Stimulated activated CD8-positive, alpha-beta memory T cell treated with anti-CD3 and anti-CD28 coated beads, Interleukin-7, amount 100 ng/mL, for 4 hours (primary cell): ENCODE data around the gene GOT2.
A peak's percentile ranks its signal among the peaks of the same experiment; 100 is the strongest.
"Not testable (repeated sequence)": the region's sequence is repeated elsewhere in the genome, so short reads cannot be mapped to it uniquely, and the experiment has no call there.

Experiments
- DNase-seq, 2 donors: peaks; one replicate each; pipeline ENCODE4 v3.0.0-alpha.2; 2020; ENCODE audit warnings: low read depth in 2 of 2

The GOT2 gene

DNA sequence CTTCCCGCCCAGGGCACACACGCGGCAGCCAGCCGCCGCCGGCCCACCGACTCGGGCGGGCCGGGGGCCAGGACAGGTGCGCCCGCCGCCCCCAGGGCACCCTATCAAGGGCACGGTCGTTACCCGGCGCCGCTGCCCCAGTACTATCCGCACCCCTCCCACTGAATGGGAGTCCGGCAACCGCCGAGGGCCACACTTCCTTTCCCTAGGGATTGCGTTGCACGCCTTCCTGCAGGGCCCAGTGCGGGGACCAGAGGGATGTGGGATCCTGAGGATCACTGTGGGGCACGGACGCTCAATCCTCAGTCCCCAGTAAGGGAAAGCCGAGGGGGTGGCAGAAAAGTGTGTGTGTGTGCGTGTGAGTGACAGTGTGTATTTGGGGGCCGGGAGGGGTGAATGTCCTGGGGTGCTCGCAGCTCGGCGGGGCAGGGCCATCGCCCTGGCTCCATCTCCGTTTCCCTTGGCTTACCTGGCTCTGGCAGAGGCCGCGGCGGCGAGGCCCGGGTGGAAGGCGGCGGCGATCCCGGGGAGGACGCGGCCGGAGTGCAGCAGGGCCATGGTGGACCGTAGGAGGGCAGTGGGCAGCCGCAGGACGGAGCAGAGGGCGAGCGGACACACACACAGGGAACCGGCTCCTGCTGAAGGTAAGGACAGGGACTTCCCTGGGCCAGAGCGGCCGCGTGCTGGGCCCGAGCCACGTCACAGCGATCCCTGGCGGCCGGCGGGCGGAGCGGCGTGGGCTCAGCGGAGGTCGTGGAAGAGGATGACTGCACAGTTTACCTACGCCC, at the start of gene GOT2:
GOT2 (minus strand) TSS at position 646 of the 788 bp plus-strand sequence; CDS start at position 558, 88 bp downstream.
- DNase-seq = peak; percentile 54 to 76

DNA sequence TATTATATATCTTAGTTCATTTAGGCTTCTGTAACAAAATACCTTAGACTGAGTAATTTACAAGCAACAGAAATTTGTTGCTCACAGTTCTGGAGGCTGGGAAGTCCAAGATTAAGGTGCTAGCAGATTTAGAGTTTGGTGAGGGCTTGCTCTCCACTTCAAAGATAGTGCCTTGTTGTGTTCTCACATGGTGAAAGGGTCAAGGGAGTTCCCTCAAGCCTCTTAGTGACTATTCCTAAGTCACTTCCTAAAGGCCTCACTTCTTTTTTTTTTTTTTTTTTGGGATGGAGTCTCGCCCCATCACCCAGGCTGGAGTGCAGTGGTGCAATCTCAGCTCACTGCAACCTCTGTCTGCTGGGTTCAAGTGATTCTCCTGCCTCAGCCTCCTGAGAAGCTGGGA, 45.2 kb upstream of the GOT2 start:
- not testable (repeated sequence) for DNase-seq

DNA sequence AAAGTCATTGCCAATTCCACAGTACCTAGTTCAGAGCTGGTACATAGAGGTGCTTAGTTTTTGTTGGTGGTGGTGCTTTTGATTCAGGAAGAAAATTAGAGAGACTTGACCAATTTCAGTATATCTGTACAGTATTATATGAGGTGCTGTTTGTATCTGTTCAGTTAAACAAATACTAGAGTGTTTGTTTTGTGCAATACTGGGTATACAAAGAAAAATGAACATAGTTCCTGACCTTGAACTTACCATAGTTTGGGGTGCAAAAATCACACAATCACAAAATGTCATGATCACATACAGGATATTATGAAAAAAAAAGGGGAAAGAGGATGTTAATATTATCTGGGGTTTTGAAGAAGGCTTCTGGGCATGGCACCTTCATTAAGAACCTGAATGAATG, 39.8 kb upstream of the GOT2 start:
- DNase-seq = no peak

GRCh38 chr16:58768145-58768544, 34.0 kb upstream of the GOT2 start:
- DNase-seq = no peak

GRCh38 chr16:58767581-58767980, 33.5 kb upstream of the GOT2 start:
- no peak for DNase-seq

DNA sequence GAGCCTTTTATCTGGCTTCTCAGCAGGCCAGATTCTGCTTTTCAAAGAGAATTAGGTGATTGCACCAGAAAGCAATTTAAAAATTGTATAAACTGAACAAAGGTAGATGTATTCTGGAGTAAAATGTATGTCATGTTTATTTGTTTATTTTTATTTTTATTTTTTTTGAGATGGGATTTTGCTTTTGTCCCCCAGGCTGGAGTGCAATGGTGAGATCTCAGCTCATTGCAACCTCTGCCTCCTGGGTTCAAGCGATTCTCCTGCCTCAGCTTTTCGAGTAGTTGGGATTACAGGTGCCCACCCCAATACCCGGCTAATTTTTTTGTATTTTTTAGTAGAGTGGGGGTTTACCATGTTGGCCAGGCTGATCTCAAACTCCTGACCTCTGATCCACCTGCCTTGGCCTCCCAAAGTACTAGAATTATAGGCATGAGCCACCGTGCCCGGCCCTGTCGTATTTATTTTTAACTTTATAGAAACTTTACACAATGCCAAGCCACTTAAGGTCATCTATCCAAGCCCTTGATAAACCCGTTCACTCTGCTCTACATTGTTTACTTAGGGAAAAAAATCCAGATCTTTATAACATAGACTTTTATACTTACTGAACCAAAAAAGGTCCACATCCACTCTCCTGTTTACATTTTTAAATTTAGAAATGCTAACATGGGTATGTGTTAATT, 22.7 kb upstream of the GOT2 start:
- DNase-seq = no peak

GRCh38 chr16:58755989-58756649, 22.0 kb upstream of the GOT2 start:
- DNase-seq = peak; percentile 57 to 60

GRCh38 chr16:58753711-58754134, 19.6 kb upstream of the GOT2 start:
- no peak for DNase-seq

GRCh38 chr16:58744497-58744896, 10.4 kb upstream of the GOT2 start:
- DNase-seq = no peak

GRCh38 chr16:58741976-58742375, 7.9 kb upstream of the GOT2 start:
- DNase-seq = no peak

- DNase-seq = no peak
Observed at GRCh38 chr16:58741166-58741565, 7.0 kb upstream of the GOT2 start.

DNA sequence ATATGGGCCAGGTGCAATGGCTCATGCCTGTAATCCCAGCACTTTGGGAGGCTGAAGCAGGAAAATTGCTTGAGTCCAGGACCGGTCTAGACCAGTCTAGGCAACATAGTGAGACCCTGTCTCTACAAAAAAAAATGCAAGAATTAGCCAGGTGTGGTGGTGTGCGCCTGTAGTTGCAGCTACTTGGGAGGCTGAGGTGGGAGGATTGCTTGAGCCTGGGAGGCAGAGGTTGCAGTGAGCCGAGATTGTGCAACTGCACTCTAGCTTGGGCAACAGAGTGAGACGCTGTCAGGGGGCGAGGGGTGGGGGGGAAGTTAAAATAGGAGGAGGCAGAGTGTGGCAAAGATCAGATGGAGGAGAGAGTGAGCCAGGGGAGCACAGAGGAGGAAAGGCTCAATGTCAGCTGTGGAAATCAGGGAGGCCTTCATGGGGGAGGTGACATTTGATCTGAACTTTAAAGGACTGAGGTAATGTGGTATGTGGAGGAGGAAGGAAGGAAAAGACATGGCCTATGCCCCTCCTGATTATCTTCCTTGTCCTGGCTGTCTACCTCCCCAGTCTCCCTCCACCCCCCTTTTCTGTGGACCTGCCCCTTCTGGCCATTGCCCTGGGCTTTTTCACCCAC, 4.7 kb upstream of the GOT2 start:
- DNase-seq = no peak

- DNase-seq = not testable (repeated sequence)
Observed at GRCh38 chr16:58736341-58736740, 2.2 kb upstream of the GOT2 start.

- DNase-seq = no peak
Observed at GRCh38 chr16:58734459-58734787, 307 bp upstream of the GOT2 start.

DNA sequence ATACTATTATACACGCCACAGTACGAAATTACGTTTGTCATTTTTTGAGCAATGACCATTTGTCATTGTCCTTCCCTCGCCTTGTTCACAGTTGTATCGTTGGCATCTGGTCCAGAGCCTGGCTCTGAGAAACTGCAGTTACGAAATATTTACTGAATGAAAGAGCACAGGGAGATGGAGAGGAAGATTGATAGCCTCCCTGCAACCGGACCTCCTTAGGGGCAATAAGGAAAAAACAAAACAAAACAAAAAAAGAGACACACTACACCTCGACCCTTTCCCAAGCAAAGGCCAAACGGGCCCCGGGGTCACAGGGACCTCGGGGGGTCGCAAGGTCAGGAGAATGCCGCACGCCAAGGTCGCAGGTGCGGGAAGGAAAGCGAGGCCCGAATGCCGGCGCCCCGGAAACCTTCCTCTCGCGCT, 857 bp downstream of the GOT2 start:
- no peak for DNase-seq

GRCh38 chr16:58732545-58733247, 1.4 kb downstream of the GOT2 start:
- no peak for DNase-seq

- DNase-seq = no peak
Observed at GRCh38 chr16:58730724-58731370, 3.3 kb downstream of the GOT2 start.

GRCh38 chr16:58727796-58728568, 6.1 kb downstream of the GOT2 start:
- DNase-seq = no peak

GRCh38 chr16:58727028-58727781, 6.9 kb downstream of the GOT2 start:
- DNase-seq = no peak

DNA sequence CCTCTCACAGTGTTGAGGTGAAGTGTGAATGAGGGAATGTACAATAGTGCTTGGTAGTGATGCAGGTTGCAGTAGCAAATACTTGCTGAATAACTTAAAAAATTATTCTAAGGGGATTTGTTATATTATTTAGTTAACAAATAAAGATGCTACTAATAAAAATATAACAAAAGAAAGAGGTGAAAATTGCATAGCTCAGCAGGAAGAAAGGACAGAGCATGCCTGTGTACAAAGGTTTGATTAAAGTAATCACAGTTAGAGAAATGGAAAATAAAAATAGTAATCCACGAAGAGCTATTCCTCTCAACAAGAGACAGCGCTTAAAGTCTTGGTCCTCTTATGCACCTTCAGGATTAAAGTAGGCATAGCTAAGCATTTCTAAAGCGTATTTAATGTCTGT, 11.0 kb downstream of the GOT2 start:
- DNase-seq = no peak
